ENCODE measurements around the gene ABHD2.
"Not testable (repeated sequence)": the region's sequence is repeated elsewhere in the genome, so short reads cannot be mapped to it uniquely, and the experiment has no call there.

Gene ABHD2

DNA sequence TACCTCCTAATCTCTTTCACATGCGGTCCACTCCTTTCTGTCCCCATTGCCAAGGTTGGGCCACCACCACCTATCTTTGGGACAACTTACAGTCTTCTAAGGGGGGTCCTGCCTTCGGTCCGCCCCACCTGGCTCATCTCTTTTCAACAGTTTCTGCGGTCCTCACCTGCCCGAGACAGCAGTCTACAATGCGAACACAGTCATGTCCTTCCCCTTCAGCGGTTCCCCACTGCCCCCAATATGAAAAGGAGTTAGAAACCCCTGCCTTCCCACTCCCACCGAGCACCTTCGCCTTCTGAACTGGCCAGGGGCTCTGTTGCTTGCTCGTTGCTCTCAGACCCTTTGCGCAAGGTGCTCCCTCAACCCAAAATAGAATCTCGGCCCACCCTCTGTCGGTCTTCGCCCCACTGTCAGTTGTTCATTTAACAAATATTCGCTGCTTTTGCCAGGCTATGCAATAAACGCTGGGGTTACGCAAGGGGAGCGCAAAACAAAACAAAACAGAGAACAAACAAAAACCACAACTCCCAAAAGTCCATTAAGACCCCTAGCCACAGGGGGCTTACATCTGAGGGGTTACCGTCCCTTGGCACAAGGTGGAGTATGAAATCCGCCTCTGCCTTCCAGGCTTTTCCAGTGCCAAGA lies 154.9 kb downstream of the ABHD2 start:
- no peak for DNase-seq

DNA sequence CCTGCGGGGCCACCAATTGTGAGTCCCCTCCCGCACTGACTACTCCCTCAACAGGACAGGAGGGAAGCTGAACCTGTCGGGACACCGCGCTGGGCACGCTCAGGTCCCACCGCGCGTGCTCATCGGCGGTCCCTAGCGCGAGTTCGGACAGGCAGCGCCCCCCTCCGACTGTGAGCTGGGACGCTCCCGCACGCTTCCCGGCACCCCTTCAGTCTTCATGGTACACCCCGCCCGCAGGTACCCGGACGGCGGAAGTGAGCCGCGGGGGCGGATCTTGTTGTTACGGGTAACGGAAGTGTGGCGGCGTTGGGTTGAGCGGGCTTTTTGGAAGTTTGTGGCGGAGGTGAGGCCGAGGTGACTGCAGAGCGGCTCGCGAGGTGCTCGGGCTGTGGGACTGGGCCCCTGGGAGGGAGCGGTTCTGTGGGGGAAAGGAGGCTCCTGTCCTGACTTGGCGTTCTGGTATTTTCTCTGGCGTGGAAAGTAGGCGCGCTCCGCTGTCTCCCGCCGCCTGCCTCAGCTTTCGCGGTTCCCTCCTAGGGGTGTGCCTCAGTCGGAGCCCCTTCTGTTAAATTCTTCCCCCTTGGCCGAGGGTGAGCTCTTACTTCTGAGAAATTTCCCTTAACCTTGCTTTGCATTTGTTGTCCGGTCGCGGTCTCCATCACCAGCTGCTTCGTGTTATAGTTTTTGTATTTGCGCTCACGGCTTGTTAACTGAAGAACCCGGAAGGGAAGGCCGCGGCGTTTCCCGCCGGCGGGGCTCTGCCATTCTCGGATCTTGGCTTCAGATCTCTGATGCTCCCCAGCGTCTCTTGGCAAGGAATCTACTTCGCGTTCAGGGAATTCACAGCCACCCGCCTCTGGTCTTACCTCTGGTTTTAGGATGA lies 155.7 kb downstream of the ABHD2 start, which contains the start of gene FANCI:
Gene FANCI (plus strand): TSS at position 289 of the 883 bp plus-strand sequence. CDS start 3,669 bp downstream, outside the sequence.
- peak; percentile 89 for DNase-seq

DNA sequence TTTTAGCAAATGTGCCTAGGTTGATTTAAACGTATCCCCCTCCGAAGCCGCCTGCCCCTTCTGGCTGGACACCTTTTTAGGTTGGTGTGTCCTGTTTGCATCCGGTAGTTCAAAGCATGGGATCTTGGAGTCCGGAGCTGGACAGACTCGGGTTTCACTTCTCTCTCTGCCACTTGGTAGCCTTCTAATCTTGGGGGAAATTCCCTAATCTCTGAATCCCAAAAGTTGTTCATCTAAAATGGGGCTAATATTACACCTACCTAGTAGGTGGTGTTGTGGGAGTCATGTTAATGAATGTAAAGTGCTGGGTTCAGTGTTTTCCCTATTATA lies 156.3 kb downstream of the ABHD2 start:
- DNase-seq = no peak

DNA sequence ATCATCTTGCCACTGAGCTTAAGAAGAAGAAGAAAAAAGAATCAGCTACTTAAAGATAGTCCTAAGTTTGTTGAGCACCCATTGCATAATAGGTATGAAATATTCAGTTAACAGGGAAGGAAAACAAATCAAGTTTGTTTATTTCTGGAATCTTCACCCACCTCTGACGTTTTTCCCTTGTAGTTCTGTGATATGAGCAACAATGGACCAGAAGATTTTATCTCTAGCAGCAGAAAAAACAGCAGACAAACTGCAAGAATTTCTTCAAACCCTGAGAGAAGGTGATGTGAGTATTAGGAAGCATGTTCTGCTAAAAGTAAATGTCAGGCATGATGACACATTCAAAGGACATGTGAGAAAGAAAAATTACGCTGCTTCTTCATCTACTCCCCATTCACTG lies 159.2 kb downstream of the ABHD2 start:
- DNase-seq = no peak

DNA sequence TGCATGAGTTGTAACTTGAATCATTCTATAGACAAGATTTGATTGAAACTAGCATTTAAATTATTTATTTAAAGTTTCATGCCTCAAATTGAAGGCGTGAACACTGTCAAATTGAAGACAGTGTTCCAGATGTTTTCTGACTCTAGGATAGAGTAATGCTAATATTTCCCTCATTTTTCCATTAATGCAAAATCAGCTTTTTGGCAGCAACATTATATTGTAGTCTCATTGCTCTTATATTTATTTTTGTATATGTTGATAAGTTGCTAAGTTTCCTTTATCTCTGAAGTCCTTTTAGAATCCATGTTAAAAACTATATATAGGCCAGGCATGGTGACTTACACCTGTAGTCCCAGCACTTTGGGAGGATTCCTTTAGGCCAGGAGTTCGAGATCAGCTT lies 160.3 kb downstream of the ABHD2 start:
- DNase-seq = no peak

DNA sequence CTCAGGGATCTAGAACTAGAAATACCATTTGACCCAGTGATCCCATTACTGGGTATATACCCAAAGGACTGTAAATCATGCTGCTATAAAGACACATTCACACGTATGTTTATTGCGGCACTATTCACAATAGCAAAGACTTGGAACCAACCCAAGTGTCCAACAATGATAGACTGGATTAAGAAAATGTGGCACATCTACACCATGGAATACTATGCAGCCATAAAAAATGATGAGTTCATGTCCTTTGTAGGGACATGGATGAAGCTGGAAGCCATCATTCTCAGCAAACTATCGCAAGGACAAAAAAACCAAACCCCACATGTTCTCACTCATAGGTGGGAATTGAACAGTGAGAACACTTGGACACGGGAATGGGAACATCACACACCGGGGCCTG lies 161.9 kb downstream of the ABHD2 start:
- DNase-seq = not testable (repeated sequence)
